K562 (cell line): ENCODE data around the gene TSSK2. TPM values are rescaled to one million over a fixed set of nuclear protein-coding genes. Genes with fewer than 3 reads are reported as not detected.

Experiments
- ARID3A ChIP-seq: IDR thresholded peaks from 2 replicates; pipeline ENCODE4 v1.6.1; 2012; ENCODE audit warnings: low read depth, low read length, improper control_type of control experiment, borderline replicate concordance
- HOMEZ ChIP-seq: fragments of 250-450 bp; sonication (Bioruptor Pico); IDR thresholded peaks from 2 replicates; pipeline ENCODE4 v1.4.0; 2020; ENCODE audit warnings: mild to moderate bottlenecking, moderate library complexity
- HSF4 ChIP-seq: fragments of 250-450 bp; sonication (Bioruptor Pico); IDR thresholded peaks from 2 replicates; pipeline ENCODE4 v2.1.2; 2022; ENCODE audit warnings: mild to moderate bottlenecking, moderate library complexity, borderline replicate concordance
- JUNB ChIP-seq: fragments of 450-650 bp; formaldehyde crosslinking; conservative IDR thresholded peaks from 2 replicates; pipeline ENCODE4 v1.4.0; 2020; ENCODE audit warnings: mild to moderate bottlenecking
- KDM5B ChIP-seq: fragments of 200-600 bp; sonication (generic); IDR thresholded peaks from 2 replicates; pipeline ENCODE4 v1.6.1; 2012; ENCODE audit warnings: low read depth, mild to moderate bottlenecking, moderate library complexity, low read length, control low read depth, inconsistent platforms; ENCODE audit not compliant: insufficient replicate concordance
- LARP7 ChIP-seq: fragments of 450-650 bp; IDR thresholded peaks from 2 replicates; pipeline ENCODE4 v1.6.1; 2016
- MYBL2 ChIP-seq, 2 experiments: fragments of 450-650 bp in 1 of 2; sonication (generic) in 1 of 2; formaldehyde crosslinking in 1 of 2; IDR thresholded peaks; 2 replicates each; pipeline versions ENCODE4 v1.6.1 to v1.8.1; 2017 to 2022; ENCODE audit warnings: borderline replicate concordance in 1 of 2, inconsistent platforms in 1 of 2, low read depth in 1 of 2, mild to moderate bottlenecking in 1 of 2, missing genetic modification reagents in 1 of 2, moderate library complexity in 1 of 2
- NCOR1 ChIP-seq: fragments of 450-650 bp; IDR thresholded peaks from 2 replicates; pipeline ENCODE4 v1.6.1; 2016; ENCODE audit warnings: mild to moderate bottlenecking, moderate library complexity
- NFATC3 ChIP-seq: fragments of 450-650 bp; IDR thresholded peaks from 2 replicates; pipeline ENCODE4 v1.6.1; 2017; ENCODE audit warnings: mild to moderate bottlenecking
- PTTG1 ChIP-seq: fragments of 450-650 bp; IDR thresholded peaks from 2 replicates; pipeline ENCODE4 v1.6.1; 2016; ENCODE audit warnings: low read depth, mild to moderate bottlenecking, missing genetic modification characterization, missing compliant biosample characterization
- PURB ChIP-seq: sonication (generic); formaldehyde crosslinking; IDR thresholded peaks from 2 replicates; pipeline ENCODE4 v1.9.0; 2021; ENCODE audit warnings: low read depth, mild to moderate bottlenecking, missing genetic modification reagents
- RBM22 ChIP-seq: fragments of 200-400 bp; formaldehyde crosslinking; IDR thresholded peaks from 2 replicates; pipeline ENCODE4 v1.6.1; 2018; ENCODE audit warnings: low read length, low read depth; ENCODE audit not compliant: poor library complexity, severe bottlenecking
- SNIP1 ChIP-seq: fragments of 450-650 bp; IDR thresholded peaks from 2 replicates; pipeline ENCODE4 v1.7.1; 2017; ENCODE audit warnings: low read depth, mild to moderate bottlenecking
- SRSF9 ChIP-seq: fragments of 200-400 bp; formaldehyde crosslinking; IDR thresholded peaks from 2 replicates; pipeline ENCODE4 v1.6.1; 2017; ENCODE audit warnings: low read depth, low read length, borderline replicate concordance
- TEAD1 ChIP-seq, 2 experiments: fragments of 450-650 bp in 1 of 2; sonication (generic) in 1 of 2; formaldehyde crosslinking; IDR thresholded peaks; 2 replicates each; pipeline versions ENCODE4 v1.4.0 to v1.8.0; 2020 to 2022; ENCODE audit warnings: mild to moderate bottlenecking in 2 of 2, missing genetic modification reagents in 1 of 2
- WHSC1 ChIP-seq: IDR thresholded peaks from one replicate; pipeline ENCODE4 v1.6.1; 2012; ENCODE audit warnings: low read length, control low read depth, inconsistent platforms
- YY1 ChIP-seq, 3 experiments: IDR thresholded peaks; 2 replicates each; pipeline ENCODE4 v1.6.1; 2011; ENCODE audit warnings: low read length in 2 of 3, mild to moderate bottlenecking in 2 of 3, moderate library complexity in 2 of 3, borderline replicate concordance in 1 of 3, control low read depth in 1 of 3, low read depth in 1 of 3; ENCODE audit not compliant: insufficient read depth in 3 of 3, insufficient replicate concordance in 2 of 3, control insufficient read depth in 1 of 3, insufficient read length in 1 of 3; ENCODE audit errors: extremely low read depth in 1 of 3
- ZMIZ1 ChIP-seq, 2 experiments: fragments of 150-350 bp in 1 of 2; IDR thresholded peaks; 2 replicates each; pipeline ENCODE4 v1.6.1; 2012 to 2016; ENCODE audit warnings: low read depth in 2 of 2, low read length in 2 of 2, mild to moderate bottlenecking in 1 of 2, moderate library complexity in 1 of 2
- ZNF24 ChIP-seq: fragments of 450-650 bp; IDR thresholded peaks from 2 replicates; pipeline ENCODE4 v1.6.1; 2016
- ZNF263 ChIP-seq: sonication (generic); formaldehyde crosslinking; IDR thresholded peaks from 2 replicates; pipeline ENCODE4 v1.8.0; 2022; ENCODE audit warnings: mild to moderate bottlenecking, missing genetic modification reagents, borderline replicate concordance
- ZNF57 ChIP-seq: fragments of 450-650 bp; formaldehyde crosslinking; IDR thresholded peaks from 2 replicates; pipeline ENCODE4 v1.4.0; 2020; ENCODE audit warnings: mild to moderate bottlenecking, moderate library complexity
- polyA plus RNA-seq, 8 experiments: library from polyadenylated mRNA; depleted of rRNA in 4 of 8; stranded (reverse) in 5 of 8; unstranded in 3 of 8; fragments of >200 nt; fragmentation: Nextera tagmentation in 2 of 8; fragmentation: Illumina TruSeq in 1 of 8; extraction: Ambion mirVana in 2 of 8; extraction: Trizol in 1 of 8; gene quantifications; 2 replicates each; pipeline versions ENCODE4 v1.2.1 to v1.2.3, GENCODE V29; 2011 to 2014; ENCODE audit warnings: inconsistent platforms in 1 of 8, missing spikeins in 1 of 8
- total RNA-seq, 7 experiments: library from RNA; depleted of rRNA in 6 of 7; stranded (reverse); fragments of >200 nt in 6 of 7; fragmentation: Illumina TruSeq in 2 of 7; extraction: Trizol in 2 of 7; gene quantifications; 2 replicates each; pipeline versions ENCODE4 v1.2.1 to v1.2.3, GENCODE V29; 2011 to 2021; ENCODE audit warnings: low replicate concordance in 1 of 7

Gene TSSK2
- total and polyA plus RNA-seq, 9 of the 15 experiments (the other 6 are each of a cell fraction or from before 2014, with no cell fraction given): 0.04 TPM; not detected in 8

GRCh38 chr22:19136915-19137314 is 5.8 kb downstream of the TSSK2 start (continued):
- TF ChIP-seq MYBL2 (IDR thresholded peaks at IDR 0.05; ENCODE audit: low read depth) (no peak), MYBL2 (CRISPR knock-in tag; IDR thresholded peaks at IDR 0.05; ENCODE audit: borderline replicate concordance) (no peak), SNIP1 (no peak), WHSC1 (peak; percentile 17), RBM22 (peak; percentile 48), SRSF9 (no peak), HSF4 (CRISPR knock-in tag) (no peak), LARP7 (no peak), TEAD1 (CRISPR knock-in tag; IDR thresholded peaks at IDR 0.05) (no peak), ZNF24 (no peak), ARID3A (no peak), NCOR1 (no peak), HOMEZ (CRISPR knock-in tag) (no peak), NFATC3 (no peak), JUNB (no peak), PURB (CRISPR knock-in tag) (no peak), ZNF57 (CRISPR knock-in tag) (no peak), PTTG1 (tag) (no peak), ZMIZ1 (IDR thresholded peaks at IDR 0.05; ENCODE audit: low read depth in 2 of 2, low read length in 2 of 2) (no peak), YY1 (IDR thresholded peaks at IDR 0.05; ENCODE audit: borderline replicate concordance in 1 of 3, control insufficient read depth in 1 of 3, extremely low read depth in 1 of 3, insufficient read depth in 3 of 3, insufficient read length in 1 of 3, insufficient replicate concordance in 2 of 3, low read depth in 1 of 3, low read length in 2 of 3) (no peak), KDM5B (peak; percentile 10), ZNF263 (no peak)
